Measurements from ENCODE around the gene LILRA2.
"Not testable (repeated sequence)": the region's sequence is repeated elsewhere in the genome, so short reads cannot be mapped to it uniquely, and the experiment has no call there.

GRCh38 chr19:54630262-54630661 lies 56.7 kb downstream of the LILRA2 start, which contains the start of gene LILRB1:
- not testable (repeated sequence) for TF ChIP-seq CTCF, POLR2A (IDR thresholded peaks at IDR 0.05)
